ENCODE data around the gene MEG3.

MEG3 gene

DNA sequence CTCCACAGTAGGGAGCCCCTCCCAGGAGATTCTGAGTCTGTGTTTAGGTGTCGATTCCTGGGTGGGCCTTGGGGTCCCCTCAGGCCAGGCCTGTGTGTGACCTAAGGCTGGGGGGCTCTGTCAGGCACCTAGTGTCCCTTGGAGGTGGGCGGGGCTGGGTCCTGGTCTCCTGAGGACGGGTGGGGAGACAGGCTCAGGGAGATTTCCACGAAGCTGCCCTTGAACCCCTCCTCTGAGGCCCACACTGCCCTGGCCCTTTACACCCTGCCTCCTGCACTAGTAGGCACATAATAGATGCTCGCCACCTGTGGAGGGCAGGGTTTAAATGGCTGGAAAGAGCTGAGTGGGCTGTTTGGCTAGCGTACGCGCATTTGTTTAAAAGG is 32.9 kb downstream of the MEG3 start:
- no peak for DNase-seq (ENCODE audit: extremely low spot score)
- no peak for TF ChIP-seq TARDBP (IDR thresholded peaks at IDR 0.05)
- no peak for TF ChIP-seq SP1 (IDR thresholded peaks at IDR 0.05)
- TF ChIP-seq NFRKB (IDR thresholded peaks at IDR 0.05): no peak
- TF ChIP-seq FOXK2 (IDR thresholded peaks at IDR 0.05): no peak
- TF ChIP-seq LEF1 (IDR thresholded peaks at IDR 0.05; ENCODE audit: borderline replicate concordance): no peak
- TF ChIP-seq ARNT (IDR thresholded peaks at IDR 0.05): no peak
- no peak for TF ChIP-seq CTBP1 (IDR thresholded peaks at IDR 0.05; ENCODE audit: borderline replicate concordance)
- TF ChIP-seq FOXM1 (IDR thresholded peaks at IDR 0.05; ENCODE audit: borderline replicate concordance): no peak
- TF ChIP-seq SUZ12 (IDR thresholded peaks at IDR 0.05): no peak
- no peak for TF ChIP-seq BHLHE40 (IDR thresholded peaks at IDR 0.05; ENCODE audit: borderline replicate concordance)
- TF ChIP-seq HDGF (IDR thresholded peaks at IDR 0.05; ENCODE audit: borderline replicate concordance): no peak
- no peak for TF ChIP-seq ZNF384 (IDR thresholded peaks at IDR 0.05)
- CTCF ChIA-PET: no interaction called here
- POLR2A ChIA-PET: no interaction called here

DNA sequence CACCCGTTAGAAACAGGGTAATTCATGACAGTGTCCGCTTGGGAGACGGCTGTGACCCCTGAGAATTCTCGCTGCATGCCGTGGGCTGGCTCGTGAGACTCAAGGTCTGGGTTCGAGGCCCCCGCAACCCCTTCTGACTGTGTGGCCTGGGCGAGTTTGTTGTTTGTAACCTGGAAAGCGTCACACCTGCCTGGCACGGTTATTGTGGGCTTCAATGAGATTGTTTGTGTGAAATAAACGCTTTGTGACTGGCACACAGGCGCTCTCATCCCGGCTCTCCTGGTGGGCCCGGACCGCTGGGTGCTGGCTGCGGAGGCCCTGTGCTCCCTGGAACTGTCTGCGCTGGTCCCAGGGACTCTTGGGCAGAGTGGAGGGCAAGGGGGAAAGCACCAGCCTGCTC is 33.9 kb downstream of the MEG3 start:
- ChIA-PET POLR2A (no interaction called here), CTCF (no interaction called here)
- TF ChIP-seq BHLHE40 (IDR thresholded peaks at IDR 0.05; ENCODE audit: borderline replicate concordance): no peak
- no peak for TF ChIP-seq FOXM1 (IDR thresholded peaks at IDR 0.05; ENCODE audit: borderline replicate concordance)
- TF ChIP-seq CTBP1 (IDR thresholded peaks at IDR 0.05; ENCODE audit: borderline replicate concordance): no peak
- TF ChIP-seq FOXA1 (IDR thresholded peaks at IDR 0.05): no peak
- no peak for TF ChIP-seq FOXK2 (IDR thresholded peaks at IDR 0.05)
- TF ChIP-seq LEF1 (IDR thresholded peaks at IDR 0.05; ENCODE audit: borderline replicate concordance): no peak
- TF ChIP-seq NFRKB (IDR thresholded peaks at IDR 0.05): no peak
- TF ChIP-seq TARDBP (IDR thresholded peaks at IDR 0.05): no peak
- no peak for TF ChIP-seq HDGF (IDR thresholded peaks at IDR 0.05; ENCODE audit: borderline replicate concordance)
- no peak for TF ChIP-seq ELF4 (IDR thresholded peaks at IDR 0.05)
- no peak for TF ChIP-seq ARNT (IDR thresholded peaks at IDR 0.05)
- no peak for TF ChIP-seq SUZ12 (IDR thresholded peaks at IDR 0.05)
- TF ChIP-seq, protein P1, sequence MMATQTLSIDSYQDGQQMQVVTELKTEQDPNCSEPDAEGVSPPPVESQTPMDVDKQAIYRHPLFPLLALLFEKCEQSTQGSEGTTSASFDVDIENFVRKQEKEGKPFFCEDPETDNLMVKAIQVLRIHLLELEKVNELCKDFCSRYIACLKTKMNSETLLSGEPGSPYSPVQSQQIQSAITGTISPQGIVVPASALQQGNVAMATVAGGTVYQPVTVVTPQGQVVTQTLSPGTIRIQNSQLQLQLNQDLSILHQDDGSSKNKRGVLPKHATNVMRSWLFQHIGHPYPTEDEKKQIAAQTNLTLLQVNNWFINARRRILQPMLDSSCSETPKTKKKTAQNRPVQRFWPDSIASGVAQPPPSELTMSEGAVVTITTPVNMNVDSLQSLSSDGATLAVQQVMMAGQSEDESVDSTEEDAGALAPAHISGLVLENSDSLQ (IDR thresholded peaks at IDR 0.05): no peak
- no peak for TF ChIP-seq L3MBTL2 (conservative IDR thresholded peaks at IDR 0.05)
- TF ChIP-seq SP1 (IDR thresholded peaks at IDR 0.05): no peak
- TF ChIP-seq ZNF384 (IDR thresholded peaks at IDR 0.05): no peak
- DNase-seq (ENCODE audit: extremely low spot score): no peak

DNA sequence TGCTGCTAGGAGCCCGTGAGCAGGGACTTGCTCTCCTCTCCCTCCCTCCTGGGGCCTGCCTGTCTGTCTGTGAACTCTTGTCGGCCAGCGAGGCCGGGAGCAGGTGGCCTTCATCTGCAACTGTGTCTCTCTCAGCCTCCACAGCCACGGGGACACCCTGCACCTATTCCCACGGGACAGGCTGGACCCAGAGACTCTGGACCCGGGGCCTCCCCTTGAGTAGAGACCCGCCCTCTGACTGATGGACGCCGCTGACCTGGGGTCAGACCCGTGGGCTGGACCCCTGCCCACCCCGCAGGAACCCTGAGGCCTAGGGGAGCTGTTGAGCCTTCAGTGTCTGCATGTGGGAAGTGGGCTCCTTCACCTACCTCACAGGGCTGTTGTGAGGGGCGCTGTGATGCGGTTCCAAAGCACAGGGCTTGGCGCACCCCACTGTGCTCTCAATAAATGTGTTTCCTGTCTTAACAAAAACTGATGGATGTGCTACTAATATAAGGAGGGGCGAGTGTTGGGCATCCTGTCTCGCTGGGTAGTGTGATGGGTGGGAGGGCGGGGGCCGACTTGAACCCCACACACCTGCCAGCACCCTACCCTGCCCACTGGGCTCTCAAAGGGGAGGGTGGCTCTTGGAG is 34.8 kb downstream of the MEG3 start:
- ChIA-PET CTCF (no interaction called here), POLR2A (no interaction called here)
- TF ChIP-seq HDGF (IDR thresholded peaks at IDR 0.05; ENCODE audit: borderline replicate concordance) (no peak), SP1 (IDR thresholded peaks at IDR 0.05) (no peak), FOXK2 (IDR thresholded peaks at IDR 0.05) (no peak), FOXA1 (IDR thresholded peaks at IDR 0.05) (no peak), BHLHE40 (IDR thresholded peaks at IDR 0.05; ENCODE audit: borderline replicate concordance) (no peak), ELF4 (IDR thresholded peaks at IDR 0.05) (no peak), LEF1 (IDR thresholded peaks at IDR 0.05; ENCODE audit: borderline replicate concordance) (no peak), CTBP1 (IDR thresholded peaks at IDR 0.05; ENCODE audit: borderline replicate concordance) (no peak), SUZ12 (IDR thresholded peaks at IDR 0.05) (no peak), FOXM1 (IDR thresholded peaks at IDR 0.05; ENCODE audit: borderline replicate concordance) (no peak), NFRKB (IDR thresholded peaks at IDR 0.05) (no peak), L3MBTL2 (conservative IDR thresholded peaks at IDR 0.05) (no peak), ZNF384 (IDR thresholded peaks at IDR 0.05) (no peak), ARNT (IDR thresholded peaks at IDR 0.05) (no peak), TARDBP (IDR thresholded peaks at IDR 0.05) (no peak)
- TF ChIP-seq, protein P1 (IDR thresholded peaks at IDR 0.05): no peak
- DNase-seq (ENCODE audit: extremely low spot score): no peak

DNA sequence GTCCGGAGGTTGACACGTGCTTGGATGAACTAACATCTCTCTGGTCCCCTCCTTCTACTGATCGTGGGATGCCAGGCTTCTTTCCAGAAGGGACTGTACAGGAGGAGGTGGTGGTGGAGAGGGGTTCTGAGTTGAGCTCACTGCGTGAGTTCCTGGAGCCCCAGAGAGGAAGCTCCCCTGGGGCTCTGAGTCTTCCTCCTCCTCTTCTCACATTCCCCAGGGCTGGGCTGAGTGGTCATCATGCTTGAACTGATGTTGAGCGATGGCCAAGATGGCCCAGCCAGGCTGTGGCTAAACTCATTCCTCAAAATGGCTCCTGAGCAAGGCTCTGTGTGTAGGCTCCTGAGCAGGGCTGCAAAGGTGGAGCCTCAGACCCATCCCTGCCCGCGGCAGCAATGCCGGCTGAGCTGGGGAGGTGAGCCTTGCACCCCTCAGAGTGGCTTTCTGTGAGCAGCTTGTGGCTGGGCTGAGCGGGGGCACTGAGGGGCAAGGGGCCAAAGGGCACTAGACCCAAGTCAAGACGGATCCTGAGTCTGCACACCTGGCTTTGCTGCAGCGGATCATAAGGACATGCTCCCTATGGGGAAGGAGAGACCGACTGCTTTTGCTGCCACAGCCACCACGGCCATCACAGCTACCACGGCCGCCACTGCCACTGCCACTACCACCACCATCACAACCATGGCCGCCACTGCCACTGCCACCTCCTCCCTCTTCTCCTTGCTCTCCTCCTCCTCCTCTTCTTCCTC is 35.4 kb downstream of the MEG3 start:
- no peak for TF ChIP-seq HDGF (IDR thresholded peaks at IDR 0.05; ENCODE audit: borderline replicate concordance)
- no peak for TF ChIP-seq FOXK2 (IDR thresholded peaks at IDR 0.05)
- no peak for TF ChIP-seq ZNF384 (IDR thresholded peaks at IDR 0.05)
- no peak for TF ChIP-seq NFRKB (IDR thresholded peaks at IDR 0.05)
- no peak for TF ChIP-seq ARNT (IDR thresholded peaks at IDR 0.05)
- TF ChIP-seq, protein P1 (IDR thresholded peaks at IDR 0.05): no peak
- TF ChIP-seq BHLHE40 (IDR thresholded peaks at IDR 0.05; ENCODE audit: borderline replicate concordance): no peak
- TF ChIP-seq TARDBP (IDR thresholded peaks at IDR 0.05): no peak
- TF ChIP-seq CTBP1 (IDR thresholded peaks at IDR 0.05; ENCODE audit: borderline replicate concordance): no peak
- no peak for TF ChIP-seq ELF4 (IDR thresholded peaks at IDR 0.05)
- no peak for TF ChIP-seq FOXM1 (IDR thresholded peaks at IDR 0.05; ENCODE audit: borderline replicate concordance)
- no peak for TF ChIP-seq SUZ12 (IDR thresholded peaks at IDR 0.05)
- no peak for DNase-seq (ENCODE audit: extremely low spot score)
- ChIA-PET CTCF (no interaction called here), POLR2A (no interaction called here)

DNA sequence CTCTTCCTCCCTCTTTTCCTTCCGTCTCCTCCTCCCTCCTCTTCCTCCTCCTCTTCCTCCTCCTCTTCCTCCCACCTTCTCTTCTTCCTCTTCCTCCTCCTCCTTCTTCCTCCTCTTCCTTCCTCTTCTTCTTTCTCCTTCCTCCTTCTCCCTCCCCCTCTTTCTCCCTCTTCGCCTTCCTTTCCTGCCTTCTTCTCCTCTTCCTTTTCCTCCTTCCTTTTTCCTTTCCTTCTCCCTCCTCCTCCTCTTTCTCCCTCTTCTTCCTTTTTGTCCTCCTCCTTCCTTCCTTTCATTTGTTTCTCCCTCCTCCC is 36.0 kb downstream of the MEG3 start:
- POLR2A ChIA-PET: no interaction called here

More for the DNA sequence above, 36.0 kb downstream of the MEG3 start:
- CTCF ChIA-PET: no interaction called here
- DNase-seq (ENCODE audit: extremely low spot score): no peak
- TF ChIP-seq FOXM1 (IDR thresholded peaks at IDR 0.05; ENCODE audit: borderline replicate concordance) (no peak), BHLHE40 (IDR thresholded peaks at IDR 0.05; ENCODE audit: borderline replicate concordance) (no peak), SUZ12 (IDR thresholded peaks at IDR 0.05) (no peak), TARDBP (IDR thresholded peaks at IDR 0.05) (no peak), SP1 (IDR thresholded peaks at IDR 0.05) (no peak), HDGF (IDR thresholded peaks at IDR 0.05; ENCODE audit: borderline replicate concordance) (no peak), FOXK2 (IDR thresholded peaks at IDR 0.05) (no peak)
- TF ChIP-seq, protein P1 (IDR thresholded peaks at IDR 0.05): no peak

Measured in HEK293T (cell line).